COLO668 (cell line): ENCODE measurements around the gene ANKS1B.
A peak's percentile ranks its signal among the peaks of the same experiment; 100 is the strongest.
"Not testable (repeated sequence)": the region's sequence is repeated elsewhere in the genome, so short reads cannot be mapped to it uniquely, and the experiment has no call there.

ENCODE experiments used
- DNase-seq: peaks from one replicate; lab custom pipeline; 2025; ENCODE audit not compliant: unreplicated experiment; lab: John Stamatoyannopoulos, UW

The ANKS1B gene

DNA sequence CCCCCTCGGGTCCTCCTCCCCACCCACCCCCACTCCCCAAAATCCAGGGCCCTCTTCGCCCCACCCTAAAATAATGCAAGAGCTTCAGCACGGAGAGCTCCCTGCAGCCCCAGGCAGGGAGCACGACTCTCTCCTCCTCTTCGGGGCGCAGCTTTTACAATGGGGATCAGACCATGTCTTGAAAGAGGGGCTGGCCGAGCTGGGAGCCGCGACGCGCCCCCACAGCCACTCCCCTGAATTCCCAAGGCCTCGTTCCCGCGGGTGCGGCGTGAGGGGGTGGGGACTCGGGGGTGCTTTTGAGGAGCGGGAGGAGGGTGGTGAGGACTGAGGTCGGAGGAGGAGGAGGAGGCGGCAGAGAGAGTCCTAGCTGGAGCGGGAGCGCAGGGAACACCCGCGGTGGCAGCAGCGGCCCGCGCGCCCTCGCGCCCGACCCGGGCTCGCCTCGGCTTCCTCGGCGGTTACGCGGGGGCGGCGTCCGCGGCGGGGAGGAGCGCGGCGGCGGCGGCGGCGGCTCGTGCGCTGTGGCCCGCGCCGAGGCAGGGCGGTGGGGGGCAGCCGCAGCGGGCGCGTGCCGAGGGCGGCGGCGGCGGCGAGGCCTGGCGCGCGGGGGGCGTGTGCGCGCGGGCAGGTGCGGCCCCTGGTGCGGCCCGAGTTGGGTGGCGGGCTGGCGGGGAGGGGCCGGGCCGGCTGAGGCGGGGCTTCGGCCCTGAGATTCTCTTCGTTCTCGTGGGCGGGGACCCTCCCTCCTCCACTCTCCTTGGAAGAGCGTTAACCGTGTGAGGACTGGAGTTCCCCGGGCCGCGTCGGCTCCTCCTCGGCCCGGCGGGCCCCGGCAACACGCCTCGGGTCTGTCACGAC, at the start of gene ANKS1B:
Gene ANKS1B (minus strand): TSS at position 666 of the 858 bp plus-strand sequence. CDS start 699 bp downstream, outside the sequence.
- DNase-seq = peak; percentile 84

DNA sequence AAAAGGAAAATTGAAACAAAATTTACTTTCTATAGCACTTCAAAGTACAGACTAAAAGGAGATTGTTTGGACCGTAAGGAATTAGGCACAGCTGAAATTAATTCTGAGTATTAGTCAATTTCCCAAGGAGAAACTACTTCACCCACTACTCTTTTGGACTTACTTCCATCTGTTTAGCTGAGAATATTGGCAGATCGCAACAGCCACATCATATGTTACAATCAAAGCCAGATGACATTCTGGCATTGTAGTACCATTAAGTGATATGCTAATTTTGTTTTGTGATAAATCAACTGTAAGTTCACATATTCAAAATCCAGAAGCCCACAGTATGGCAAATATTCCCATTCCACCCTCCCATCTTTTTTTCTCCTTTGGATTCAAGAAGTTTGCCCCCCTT, 47.1 kb upstream of the ANKS1B start:
- DNase-seq = no peak

DNA sequence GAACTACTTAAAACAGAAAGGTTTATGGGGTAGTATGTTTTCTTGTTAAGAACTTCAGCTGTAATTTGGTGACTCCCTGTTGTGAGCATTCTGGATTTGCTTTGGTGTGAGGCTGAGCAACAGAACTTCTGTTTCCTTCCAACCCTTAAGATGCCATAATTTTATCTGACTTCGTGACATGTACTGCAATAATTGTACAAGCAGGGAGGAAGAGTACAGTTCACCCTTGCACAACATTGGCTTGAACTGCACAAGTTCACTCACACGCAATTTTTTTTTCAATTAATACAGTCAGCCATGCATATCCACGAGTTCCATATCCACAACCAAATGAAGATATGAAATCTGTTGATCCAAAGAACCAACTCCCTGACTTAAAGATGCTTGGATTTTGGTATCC, 42.9 kb upstream of the ANKS1B start:
- DNase-seq = no peak

DNA sequence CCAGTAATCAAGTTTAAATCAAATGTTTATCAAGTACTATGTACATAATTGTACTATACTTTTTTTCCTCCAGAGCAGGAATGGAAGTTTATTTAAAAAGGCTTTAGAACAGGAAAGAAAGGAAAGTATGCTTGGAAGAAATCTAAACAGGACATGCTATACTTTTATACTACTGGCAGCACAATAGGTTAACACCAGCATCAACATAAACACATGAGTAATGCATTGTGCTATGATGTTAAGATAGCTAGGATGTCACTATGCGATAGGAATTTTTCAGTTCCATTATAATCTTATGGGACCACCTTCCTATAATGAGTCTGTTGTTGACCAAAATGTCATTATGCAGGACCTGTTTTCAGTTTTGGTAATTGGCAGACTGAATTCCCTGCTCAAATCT, 41.5 kb upstream of the ANKS1B start:
- DNase-seq = no peak

DNA sequence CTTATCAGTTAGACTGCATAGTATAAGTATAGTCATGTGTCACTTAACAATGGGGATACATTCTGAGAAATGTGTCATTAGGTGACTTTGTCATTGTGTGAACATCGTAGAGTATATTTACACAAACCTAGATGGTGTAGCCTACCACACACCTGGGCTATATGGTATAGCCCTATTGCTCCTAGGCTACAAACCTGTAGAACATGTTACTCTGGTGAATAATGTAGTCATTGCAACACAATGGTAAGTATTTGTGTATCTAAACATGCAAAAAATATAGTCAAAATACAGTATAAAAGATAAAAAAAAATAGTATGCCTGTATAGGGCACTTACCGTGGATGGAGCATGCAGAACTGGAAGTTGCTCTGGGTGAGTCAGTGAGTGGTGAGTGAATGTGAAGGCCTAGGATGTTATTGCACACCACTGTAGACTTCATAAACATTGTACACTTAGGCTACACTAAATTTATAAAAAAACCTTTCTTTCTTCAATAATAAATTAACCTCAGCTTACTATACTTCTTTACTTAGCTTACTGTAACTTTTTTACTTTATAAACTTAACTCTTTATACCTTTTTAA, 40.3 kb upstream of the ANKS1B start:
- peak; percentile 13 for DNase-seq

DNA sequence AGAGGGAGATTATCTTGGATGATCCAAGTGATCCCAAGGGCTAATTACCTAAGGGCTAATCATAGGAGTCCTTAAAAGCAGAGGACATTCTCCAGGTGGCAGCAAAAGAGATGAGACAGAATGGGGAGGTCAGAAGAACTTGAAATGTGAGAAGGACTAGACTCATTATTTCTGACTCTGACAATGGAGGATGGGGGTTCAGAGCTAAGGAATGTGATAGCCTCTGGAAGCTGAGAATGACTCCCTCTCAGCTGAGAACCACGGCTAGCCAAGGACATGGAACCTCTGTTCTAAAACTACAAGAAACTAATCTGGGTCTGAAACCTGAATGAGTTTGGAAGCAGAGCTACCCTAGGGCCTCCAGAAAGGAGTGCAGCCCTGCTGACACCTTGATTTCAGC, 35.6 kb upstream of the ANKS1B start:
- DNase-seq = no peak

DNA sequence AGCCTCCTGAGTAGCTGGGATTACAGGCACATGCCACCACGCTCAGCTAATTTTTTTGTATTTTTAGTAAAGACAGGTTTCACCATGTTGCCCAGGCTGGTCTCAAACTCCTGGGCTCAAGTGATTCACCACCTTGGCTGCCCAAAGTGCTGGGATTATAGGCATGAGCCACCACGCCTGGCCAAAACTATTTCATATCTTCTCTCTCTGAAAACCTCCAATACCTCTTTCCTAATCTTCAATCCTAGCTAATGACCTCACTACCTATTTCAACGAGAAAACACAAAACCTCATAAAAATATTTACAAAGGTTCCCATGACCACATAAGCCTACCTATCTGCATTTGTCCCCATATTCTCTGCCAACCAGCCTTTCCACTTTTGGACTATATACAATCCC, 32.3 kb upstream of the ANKS1B start:
- no peak for DNase-seq

DNA sequence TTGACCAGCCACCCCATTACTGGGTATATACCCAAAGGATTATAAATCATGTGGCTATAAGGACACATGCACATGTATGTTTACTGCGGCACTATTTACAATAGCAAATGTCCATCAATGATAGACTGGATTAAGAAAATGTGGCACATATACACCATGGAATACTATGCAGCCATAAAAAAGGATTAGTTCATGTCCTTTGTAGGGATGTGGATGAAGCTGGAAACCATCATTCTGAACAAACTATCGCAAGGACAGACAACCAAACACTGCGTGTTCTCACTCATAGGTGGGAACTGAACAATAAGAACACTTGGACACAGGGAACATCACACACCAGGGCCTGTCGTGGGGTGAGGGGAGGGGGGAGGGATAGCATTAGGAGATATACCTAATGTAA, 31.6 kb upstream of the ANKS1B start:
- DNase-seq = not testable (repeated sequence)

DNA sequence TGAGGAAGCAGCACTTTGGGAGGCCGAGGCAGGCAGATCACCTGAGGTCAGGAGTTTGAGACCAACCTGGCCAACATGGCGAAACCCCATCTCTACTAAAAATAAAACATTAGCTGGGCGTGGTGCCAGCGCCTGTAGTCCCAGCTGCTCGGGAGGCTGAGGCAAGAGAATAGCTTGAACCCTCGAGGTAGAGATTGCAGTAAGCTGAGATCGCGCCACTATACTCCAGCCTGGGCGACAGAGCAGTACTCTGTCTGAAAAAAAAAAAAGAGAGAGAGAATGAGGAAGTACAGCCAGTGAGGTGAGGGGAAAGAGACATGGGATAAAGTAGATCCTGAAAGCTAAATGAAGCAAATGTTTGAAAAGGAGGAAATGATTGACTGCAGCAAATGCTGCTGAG, 21.1 kb upstream of the ANKS1B start:
- not testable (repeated sequence) for DNase-seq

DNA sequence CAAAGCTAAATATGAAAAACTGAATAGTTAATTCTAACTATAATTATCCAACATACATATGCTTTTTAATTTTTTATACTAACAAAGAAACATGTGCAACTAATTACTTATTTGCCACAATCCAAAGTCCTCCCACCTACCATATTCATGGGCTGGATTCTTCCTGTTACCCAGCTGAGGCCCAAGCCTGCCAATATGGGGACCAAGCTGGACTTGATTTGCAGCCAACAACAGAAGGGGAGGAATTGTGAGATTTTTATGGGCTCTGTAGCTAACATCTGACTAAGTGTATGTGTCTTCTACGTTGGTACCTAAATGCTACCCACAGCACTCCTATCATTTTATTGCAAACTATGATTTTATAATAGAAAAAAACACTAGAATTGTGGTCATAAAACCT, 13.1 kb upstream of the ANKS1B start:
- no peak for DNase-seq

DNA sequence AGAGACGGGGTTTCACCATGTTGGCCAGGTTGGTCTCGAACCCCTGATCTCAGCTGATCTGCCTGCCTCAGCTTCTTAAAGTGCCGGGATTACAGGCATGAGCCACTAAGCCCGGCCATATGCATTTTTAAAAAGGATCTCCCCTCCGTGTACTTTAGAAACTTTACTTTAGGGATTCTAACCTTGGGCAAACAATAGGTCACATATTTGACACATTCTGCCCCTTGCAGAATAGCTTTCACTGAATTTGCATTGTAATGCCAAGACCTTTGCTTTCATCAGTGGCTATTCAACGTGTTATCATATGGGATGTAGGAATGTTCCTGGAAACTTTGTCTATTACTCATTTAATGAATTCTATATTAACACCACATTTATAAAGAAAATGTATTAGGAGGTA, 11.4 kb upstream of the ANKS1B start:
- DNase-seq = no peak

DNA sequence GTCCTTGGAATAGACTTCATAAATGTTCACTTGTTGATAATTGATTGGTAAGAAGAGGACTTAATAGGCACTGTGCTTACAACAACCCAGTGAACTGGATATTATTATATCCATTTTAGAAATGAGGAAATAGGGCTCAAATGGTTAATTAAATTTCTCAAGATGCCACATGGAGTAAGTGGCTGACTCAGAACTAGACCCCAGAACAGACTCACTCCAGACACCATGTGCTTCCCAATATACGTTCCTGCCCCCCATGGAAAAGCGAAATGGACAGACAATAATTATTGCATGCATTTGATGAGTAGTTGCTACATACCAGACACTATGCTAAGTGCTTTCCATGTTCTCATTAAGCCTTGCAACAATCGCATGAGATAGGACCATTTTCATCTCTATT, 895 bp upstream of the ANKS1B start:
- no peak for DNase-seq

DNA sequence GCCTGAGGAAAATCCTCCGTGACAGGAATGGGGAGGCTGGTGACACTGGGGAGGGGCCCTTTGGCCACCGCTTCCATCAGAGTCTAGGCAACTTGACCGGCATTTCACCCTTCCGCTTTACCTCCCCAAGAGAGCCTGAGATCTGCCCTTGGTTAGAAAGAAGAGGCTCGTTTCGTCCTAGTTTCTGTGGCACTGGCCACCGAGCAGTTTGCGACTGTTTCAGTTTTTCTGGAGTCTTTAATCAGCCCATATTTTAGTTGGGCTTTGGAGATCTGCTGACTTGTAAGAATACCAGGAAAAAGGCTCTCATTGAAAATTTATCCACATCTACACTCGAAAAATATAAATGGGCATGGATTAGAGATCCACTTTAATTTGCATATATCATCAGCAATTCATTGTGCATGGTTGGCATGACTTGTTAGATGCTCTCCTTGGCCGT, 414 bp upstream of the ANKS1B start:
- no peak for DNase-seq

DNA sequence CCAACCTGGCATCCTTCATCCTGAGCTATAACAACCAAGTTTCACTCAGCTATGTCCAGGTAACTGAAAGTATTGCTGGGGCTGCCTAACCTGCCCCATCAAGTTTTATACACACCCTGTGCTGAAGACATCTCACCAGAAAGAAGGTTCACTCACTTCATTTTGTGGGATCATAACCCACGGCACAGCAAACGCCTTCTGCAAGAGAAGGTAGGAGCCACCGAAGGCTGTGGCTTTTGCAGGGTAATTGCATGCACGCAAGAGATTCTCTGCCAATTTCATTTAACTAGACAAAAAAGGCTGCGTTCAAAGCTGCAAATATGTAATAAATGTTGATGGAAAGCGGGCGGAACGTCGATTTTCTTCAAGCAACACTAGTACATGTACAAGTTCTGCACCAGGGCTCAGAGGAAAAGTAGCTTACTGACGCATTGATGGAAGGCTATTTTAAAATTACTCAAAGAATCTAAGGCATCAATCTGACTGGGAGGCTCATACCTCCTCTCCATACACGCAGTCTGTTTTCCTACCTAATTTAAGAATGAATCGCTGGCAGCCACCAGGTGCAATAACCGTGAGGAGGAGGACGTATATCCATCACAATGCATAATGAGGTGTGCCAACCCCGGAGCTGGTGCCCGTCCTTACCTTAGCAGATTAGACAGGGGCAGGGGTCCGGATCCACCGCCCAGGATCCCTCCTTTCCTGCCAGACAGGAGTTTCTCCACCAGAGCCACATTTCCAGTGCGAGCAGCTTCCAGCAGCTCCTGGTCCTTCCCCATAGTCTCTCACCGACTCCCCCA, 1.1 kb downstream of the ANKS1B start:
- peak; percentile 35 for DNase-seq

DNA sequence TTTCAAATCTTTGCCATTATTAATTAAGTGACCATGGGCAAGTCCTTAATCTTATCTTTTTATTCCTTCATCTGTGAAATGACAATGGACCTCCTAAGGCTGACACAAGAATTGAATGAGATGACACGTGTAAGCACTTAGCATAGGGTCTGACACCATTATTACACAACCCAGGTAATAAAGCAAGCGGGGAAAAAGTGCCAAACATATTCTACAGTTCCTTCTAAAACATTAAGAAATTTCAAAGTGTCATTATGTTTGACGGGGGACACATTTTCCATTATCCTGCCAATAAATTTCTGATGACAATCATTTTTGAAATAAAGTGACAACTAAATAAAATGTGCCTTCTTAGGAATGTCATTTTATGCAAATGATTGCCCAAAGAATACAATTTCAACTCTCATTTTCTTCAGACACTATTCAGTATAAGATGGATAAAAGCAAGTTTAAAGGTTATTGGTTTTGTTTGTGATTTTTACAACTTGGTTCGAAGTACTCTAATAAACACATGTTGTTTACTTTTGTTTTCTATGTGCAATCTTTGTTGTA, 3.0 kb downstream of the ANKS1B start:
- DNase-seq = no peak

DNA sequence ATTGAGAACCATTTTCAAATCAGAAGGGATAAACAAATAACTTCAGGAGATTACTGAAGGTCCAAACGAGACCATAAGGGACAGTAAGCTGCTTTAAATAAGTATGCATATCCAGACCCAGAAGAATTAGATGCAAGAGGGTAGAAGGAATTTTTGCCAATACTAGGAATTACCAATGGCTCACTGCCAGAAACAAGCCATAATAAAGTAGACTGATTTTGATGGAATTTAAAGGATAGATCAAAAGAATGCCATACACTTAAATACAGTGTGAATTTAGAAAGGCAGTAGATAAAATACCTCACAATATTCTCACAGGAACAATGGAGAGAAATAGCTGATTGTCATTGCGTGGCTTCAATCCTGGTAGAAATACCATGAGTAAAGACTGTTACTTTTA, 5.3 kb downstream of the ANKS1B start:
- no peak for DNase-seq

DNA sequence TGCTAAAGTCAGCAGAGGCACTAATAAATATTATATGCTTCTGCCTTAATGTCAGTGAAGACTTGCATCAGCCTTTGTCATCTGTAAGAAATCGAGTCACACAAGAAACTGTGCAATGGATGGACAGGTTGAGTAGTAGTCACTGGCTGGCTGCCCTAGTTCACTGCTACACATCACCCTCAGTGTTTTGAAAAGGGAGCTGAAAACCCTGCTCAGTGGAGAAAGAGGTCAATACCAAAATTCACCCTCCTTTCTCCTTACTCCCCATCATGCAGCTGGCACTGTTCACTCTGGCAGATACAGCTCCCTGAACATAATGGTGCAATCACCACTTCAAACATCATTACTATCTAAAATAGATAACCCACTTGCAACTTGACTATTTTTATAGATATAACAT, 6.6 kb downstream of the ANKS1B start:
- no peak for DNase-seq

DNA sequence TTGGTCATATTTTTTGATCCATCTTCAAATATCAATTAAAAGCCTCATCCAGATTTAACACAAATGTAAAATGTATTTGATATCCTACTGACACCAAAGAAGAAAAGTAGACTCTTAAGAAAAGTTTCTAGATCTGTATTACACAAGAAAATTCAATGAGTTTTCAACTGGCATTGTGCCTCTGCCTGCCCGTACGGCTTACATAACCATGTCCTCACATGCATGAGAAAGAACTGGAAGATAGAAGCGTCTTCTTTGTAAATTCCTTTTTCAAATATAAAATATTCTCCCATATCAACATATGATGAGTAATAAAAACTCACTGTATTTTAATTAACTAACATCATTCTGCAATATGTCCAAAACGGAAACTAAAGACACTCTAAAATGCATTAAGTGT, 7.2 kb downstream of the ANKS1B start:
- no peak for DNase-seq

DNA sequence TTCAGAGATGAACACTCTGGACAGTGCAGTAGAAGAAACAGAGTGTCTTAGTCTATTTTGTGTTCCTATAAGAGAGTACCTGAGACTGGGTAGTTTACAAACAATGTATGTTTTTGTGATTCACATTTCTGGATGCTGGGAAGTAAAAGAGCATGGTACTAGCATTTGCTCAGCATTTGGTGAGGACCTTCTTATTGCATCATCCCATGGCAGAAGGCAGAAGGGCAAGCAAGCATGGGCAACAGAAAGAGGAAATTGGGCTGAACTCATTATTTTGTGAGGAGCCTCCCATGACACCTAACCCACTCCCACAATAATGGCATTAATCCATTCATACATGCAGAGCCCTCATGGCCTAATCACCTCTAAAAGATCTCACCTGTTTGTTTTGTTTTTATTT, 8.0 kb downstream of the ANKS1B start:
- no peak for DNase-seq

DNA sequence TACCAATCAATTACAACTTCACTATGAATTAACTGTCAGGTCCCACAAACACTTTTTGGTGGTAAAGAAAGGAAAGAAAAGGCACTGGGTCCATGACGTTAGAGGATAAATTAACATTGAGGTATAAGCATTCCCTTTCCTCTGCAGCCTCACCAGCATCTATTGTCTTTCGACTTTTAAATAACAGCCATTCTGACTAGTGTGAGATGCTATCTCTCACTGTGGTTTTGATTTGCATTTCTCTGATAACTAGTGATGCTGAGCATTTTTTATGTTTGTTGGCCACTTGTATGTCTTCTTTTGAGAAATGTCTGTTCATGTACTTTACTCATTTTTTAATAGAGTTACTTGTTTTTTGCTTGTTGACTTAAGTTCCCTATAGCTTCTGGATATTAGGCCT, 9.4 kb downstream of the ANKS1B start:
- DNase-seq = no peak

DNA sequence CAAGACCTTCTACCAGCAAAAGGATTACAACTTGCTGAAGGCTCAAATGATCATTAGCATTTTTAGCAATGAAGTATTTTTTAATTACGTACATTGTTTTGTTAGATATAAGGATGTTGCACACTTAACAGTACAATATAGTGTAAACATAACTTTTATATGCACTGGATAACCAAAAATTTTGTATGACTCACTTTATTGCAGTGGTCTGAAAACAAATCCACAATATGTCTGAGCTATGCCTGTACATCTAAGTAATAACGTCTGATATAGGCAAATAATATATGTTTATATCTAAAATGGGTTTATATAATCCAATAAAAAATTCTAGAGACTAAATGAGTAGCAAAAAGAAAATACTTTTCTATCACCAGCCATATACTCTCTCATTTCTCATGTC, 10.6 kb downstream of the ANKS1B start:
- DNase-seq = no peak

DNA sequence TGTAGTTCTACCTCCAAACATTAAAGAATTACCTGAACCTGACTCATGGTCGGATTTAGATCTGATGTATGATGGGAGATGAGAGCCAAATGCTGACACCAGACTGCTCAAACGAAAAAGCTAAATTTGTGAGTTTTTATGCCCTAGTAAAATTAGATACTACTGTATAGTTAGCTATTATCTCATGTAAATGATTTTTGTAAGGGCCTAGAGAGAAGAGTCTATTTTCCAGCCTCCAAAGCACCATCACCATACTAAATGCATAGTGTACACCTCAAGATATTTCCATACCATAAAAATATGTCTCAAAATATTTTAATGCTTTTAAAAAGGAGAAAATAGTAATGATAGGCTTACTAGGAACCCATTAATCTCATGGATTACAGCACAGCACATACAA, 18.3 kb downstream of the ANKS1B start:
- no peak for DNase-seq
